IPS-20b (cell line): ENCODE measurements around the gene PIGH.

Experiments
- H3K27ac ChIP-seq: one replicate; pipeline ENCODE4 v1.5.1; 2013; ENCODE audit warnings: low read length
- H3K27me3 ChIP-seq: 2 replicates; pipeline ENCODE4 v1.6.1; 2013; ENCODE audit warnings: mild to moderate bottlenecking, low read length, inconsistent platforms; ENCODE audit not compliant: insufficient read depth
- H3K36me3 ChIP-seq: 2 replicates; pipeline ENCODE4 v1.6.1; 2013; ENCODE audit warnings: low read depth, mild to moderate bottlenecking, inconsistent platforms, low read length, moderate library complexity; ENCODE audit not compliant: insufficient read depth
- H3K4me1 ChIP-seq: 2 replicates; pipeline ENCODE4 v1.6.1; 2013; ENCODE audit warnings: mild to moderate bottlenecking, control low read depth, inconsistent platforms, low read length, moderate library complexity; ENCODE audit not compliant: insufficient read depth
- H3K4me3 ChIP-seq: 2 replicates; pipeline ENCODE4 v1.5.1; 2013; ENCODE audit warnings: mild to moderate bottlenecking, low read length, inconsistent platforms
- H3K9ac ChIP-seq: 2 replicates; pipeline ENCODE4 v1.6.1; 2013; ENCODE audit warnings: low read depth, mild to moderate bottlenecking, inconsistent platforms, low read length, moderate library complexity
- H3K9me3 ChIP-seq: 2 replicates; pipeline ENCODE4 v1.6.1; 2013; ENCODE audit warnings: mild to moderate bottlenecking, low read depth, low read length, inconsistent platforms; ENCODE audit not compliant: insufficient read depth

PIGH gene, protein sequence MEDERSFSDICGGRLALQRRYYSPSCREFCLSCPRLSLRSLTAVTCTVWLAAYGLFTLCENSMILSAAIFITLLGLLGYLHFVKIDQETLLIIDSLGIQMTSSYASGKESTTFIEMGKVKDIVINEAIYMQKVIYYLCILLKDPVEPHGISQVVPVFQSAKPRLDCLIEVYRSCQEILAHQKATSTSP

DNA sequence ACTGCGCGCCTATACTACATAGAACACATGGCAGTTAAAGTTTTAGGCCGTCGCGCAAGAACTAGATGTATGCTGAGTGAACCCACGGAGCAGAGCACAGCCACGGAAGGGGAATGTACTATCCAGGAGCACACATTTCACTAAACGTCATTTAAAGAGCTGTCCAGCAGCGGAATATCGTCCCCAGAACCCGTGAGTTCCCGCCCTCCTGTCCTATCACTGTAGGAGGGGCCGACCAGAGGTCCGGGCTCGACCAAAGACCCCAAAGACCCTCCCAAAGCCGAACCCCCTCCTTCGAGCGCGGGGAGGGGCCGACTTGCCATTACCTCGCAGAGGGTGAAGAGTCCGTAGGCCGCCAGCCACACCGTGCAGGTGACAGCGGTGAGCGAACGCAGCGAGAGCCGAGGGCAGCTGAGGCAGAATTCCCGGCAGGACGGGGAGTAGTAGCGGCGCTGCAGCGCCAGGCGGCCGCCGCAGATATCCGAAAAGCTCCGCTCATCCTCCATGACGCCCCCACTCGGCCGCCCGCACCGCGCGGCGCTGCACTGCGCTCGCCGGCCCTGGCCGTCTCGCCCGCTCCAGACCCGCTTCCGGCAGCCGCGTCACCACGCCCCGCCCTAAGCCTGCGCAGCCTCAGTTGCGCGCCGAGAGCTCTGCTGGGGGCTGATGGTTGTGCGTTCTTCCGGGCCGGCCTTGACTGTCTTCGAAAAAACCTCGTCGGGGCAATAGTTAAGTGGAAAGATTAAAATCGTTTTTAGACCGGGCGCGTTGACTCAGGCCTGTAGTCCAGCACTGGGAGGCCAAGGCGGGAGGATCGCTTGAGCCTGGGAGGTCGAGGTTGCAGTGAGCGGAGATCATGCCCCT is at the start of gene PIGH:
TSS of gene PIGH (minus strand) at position 571 of the 864 bp plus-strand sequence. CDS start at position 506, 65 bp downstream.
- no peak within 1 kb of the TSS for H3K27ac ChIP-seq

DNA sequence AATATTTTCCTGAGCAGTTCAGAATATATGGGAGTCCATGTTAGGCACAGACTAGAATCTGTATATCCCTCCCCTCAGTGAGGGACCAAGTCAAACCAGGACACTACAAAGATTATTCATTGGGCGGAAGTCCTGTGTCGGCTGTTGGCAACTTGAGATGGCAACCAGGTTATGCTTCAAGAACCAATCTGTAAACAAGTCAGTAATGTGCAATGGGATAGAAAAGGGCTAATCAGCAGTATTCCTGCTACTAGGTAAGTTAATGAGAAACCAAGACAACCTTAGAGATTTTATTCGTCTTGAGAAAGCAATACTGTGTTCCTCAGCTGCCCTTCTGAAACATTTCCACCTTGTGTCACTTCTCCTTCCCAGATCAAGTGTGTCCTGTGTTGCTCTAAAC is 46.1 kb upstream of the PIGH start:
- Histone ChIP-seq H3K27ac (no peak overlapping the region), H3K36me3 (peaks cover 71% of the 10 kb centered on the region), H3K4me3 (no peak overlapping the region), H3K4me1 (no peaks in the 10 kb centered on the region), H3K9ac (no peak overlapping the region), H3K9me3 (no peaks in the 10 kb centered on the region), H3K27me3 (no peaks in the 10 kb centered on the region)

More for the DNA sequence above, at the start of gene PIGH:
- no peaks in the 10 kb centered on the region for H3K9me3 ChIP-seq
- no peaks in the 10 kb centered on the region for H3K4me1 ChIP-seq
- peak within 1 kb of the TSS; percentile 84 for H3K4me3 ChIP-seq
- H3K27me3 ChIP-seq, result peaks cover 60% of the 10 kb centered on the region
- H3K36me3 ChIP-seq, result no peaks in the 10 kb centered on the region
- peak within 1 kb of the TSS; percentile 67; the same call in 1 of the 2 replicates for H3K9ac ChIP-seq

DNA sequence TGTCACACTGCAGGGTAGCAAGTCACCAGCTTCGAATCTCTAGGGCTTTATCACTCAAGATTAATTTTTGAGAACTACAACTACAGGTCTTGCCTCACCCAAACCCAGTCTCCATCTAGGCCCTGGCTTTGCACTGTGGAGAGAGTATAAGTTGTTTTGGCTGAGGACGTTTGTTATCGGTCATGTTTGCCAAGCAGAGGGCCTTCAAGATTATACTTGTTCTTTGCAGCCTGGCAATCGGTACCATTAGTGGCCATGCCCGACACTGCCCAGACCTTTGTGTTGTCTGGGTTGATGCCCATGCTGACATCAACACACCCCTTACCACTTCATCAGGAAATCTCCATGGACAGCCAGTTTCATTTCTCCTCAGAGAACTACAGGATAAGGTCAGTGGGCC is 45.3 kb upstream of the PIGH start:
- peaks cover 64% of the 10 kb centered on the region for H3K36me3 ChIP-seq
- no peak overlapping the region for H3K9ac ChIP-seq
- no peak overlapping the region for H3K27ac ChIP-seq
- no peaks in the 10 kb centered on the region for H3K4me1 ChIP-seq
- H3K9me3 ChIP-seq, result no peaks in the 10 kb centered on the region
- H3K27me3 ChIP-seq, result no peaks in the 10 kb centered on the region
- H3K4me3 ChIP-seq, result no peak overlapping the region

DNA sequence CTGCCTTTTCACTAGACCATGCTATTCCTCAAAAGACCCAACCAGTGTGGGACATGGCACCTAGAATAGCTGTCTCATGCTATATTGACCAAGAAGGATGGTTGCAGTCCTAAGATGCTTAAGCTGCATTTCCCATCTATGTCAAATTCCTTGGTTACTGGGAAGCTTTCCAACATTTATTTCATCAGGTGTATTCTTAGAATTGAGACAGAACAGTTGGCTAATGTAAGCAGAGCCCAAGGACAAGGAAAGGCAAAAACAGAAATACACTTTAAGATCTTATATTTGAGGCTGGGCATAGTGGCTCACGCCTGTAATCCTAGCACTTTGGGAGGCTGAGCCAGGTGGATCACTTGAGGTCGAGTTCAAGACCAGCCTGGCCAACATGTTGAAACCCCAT is 44.4 kb upstream of the PIGH start:
- peaks cover 54% of the 10 kb centered on the region for H3K36me3 ChIP-seq
- H3K9ac ChIP-seq, result no peak overlapping the region
- no peaks in the 10 kb centered on the region for H3K4me1 ChIP-seq
- no peak overlapping the region for H3K4me3 ChIP-seq
- H3K27me3 ChIP-seq, result no peaks in the 10 kb centered on the region
- no peak overlapping the region for H3K27ac ChIP-seq
- H3K9me3 ChIP-seq, result no peaks in the 10 kb centered on the region

DNA sequence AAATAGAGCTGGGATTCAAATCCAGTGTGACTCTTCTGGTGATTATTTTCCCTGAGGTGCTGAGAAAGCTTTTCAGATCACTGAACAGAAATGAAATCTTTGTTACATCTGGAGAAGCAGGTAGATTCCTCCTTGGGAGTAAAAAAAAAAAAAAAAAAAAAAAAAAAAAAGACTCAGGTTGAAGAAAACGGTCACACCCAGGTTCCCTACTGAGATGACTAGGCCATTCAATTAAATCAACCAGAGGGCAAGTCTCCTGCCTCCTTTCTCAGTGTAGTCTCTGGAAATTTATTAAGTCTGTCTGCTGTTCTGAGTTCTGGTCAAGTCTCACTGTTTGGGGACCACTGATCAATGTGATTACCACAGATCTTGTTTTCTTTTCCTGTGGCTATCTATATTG is 43.6 kb upstream of the PIGH start:
- Histone ChIP-seq H3K9me3 (no peaks in the 10 kb centered on the region), H3K9ac (no peak overlapping the region), H3K36me3 (peaks cover 47% of the 10 kb centered on the region), H3K4me1 (no peaks in the 10 kb centered on the region), H3K27ac (no peak overlapping the region), H3K4me3 (no peak overlapping the region), H3K27me3 (no peaks in the 10 kb centered on the region)

DNA sequence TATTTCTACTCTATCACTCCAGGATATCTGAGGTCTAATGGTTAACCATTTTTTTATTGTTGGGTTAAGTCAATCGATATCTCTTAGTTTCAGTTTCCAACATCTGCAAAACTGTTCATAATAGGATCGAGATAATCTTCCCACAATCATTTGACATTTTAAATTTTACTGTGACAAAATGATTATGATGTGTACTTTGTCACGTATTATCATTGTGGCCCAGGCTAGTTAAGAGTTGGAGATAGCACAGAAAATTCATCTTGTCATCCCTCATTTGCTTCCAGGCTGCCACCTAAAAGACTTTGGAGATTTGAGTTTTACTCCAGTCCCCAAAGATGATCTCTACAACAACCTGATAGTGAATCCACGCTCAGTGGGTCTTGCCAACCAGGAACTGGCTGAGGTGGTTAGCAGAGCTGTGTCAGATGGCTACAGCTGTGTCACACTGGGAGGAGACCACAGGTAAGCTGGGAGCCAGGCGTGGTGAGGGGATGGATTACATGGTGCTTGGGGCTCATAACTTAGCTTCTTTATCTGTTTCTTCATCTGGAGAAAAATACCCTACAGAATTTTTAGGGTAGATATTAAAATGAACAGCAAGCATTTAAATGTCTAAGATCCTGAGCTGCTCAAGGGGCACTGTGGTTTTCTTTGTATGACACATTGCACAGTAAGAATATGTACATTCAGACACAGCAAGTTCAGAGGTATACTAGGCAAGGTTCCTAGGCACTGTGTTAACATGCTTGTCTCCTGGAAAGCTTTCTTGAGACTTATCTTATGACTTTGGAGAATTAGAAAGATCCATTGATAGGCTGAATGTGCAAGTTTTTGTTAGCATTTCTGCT is 42.1 kb upstream of the PIGH start:
- Histone ChIP-seq H3K27ac (no peak overlapping the region), H3K9ac (no peak overlapping the region), H3K27me3 (no peaks in the 10 kb centered on the region)

DNA sequence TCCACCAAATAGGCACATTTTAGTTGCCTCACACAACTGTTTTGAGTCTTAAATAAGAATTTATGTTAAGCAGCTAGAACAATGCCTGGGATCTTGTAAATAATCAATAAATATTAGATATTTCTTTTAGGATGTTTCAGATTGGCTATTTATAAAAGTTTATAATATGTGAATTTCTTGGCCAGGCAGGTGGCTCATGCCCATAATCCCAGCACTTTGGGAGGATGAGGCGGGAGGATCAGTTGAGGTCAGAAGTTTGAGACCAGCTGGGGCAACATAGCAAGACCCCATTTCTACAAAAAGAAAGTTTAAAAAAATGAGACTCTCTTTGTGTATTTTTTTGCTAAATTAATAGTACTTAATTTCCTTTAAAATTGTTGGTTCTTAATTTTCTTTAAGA is 41.4 kb upstream of the PIGH start:
- Histone ChIP-seq H3K4me3 (no peak overlapping the region), H3K9me3 (no peaks in the 10 kb centered on the region), H3K27me3 (no peaks in the 10 kb centered on the region), H3K36me3 (peaks cover 25% of the 10 kb centered on the region), H3K4me1 (no peaks in the 10 kb centered on the region), H3K9ac (no peak overlapping the region), H3K27ac (no peak overlapping the region)

More for the DNA sequence above, 42.1 kb upstream of the PIGH start:
- Histone ChIP-seq H3K4me1 (no peaks in the 10 kb centered on the region), H3K36me3 (peaks cover 31% of the 10 kb centered on the region), H3K9me3 (no peaks in the 10 kb centered on the region), H3K4me3 (no peak overlapping the region)

DNA sequence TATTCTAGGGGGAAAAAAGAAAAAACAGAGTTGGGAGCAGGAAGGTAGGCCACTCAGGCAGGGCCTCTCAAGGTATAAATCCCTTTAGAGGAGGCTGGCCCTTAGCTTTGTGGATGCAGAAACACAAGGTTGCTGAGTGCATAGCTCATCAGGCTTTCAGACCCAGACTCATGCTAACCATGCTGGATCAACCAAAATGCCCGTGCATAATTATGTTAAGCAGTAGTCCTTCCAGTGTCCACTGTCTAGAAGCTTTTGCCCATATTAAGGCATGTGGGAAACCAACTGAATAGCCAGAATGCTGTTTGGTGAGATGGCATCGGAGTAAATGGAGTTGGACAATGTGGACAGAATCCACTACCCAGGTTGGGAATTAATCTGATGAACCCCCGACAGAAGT is 38.6 kb upstream of the PIGH start:
- H3K36me3 ChIP-seq, result peaks cover 9% of the 10 kb centered on the region
- H3K9ac ChIP-seq, result no peak overlapping the region
- H3K27ac ChIP-seq, result no peak overlapping the region
- no peaks in the 10 kb centered on the region for H3K27me3 ChIP-seq
- H3K4me3 ChIP-seq, result no peak overlapping the region
- H3K9me3 ChIP-seq, result no peaks in the 10 kb centered on the region
- H3K4me1 ChIP-seq, result no peaks in the 10 kb centered on the region

DNA sequence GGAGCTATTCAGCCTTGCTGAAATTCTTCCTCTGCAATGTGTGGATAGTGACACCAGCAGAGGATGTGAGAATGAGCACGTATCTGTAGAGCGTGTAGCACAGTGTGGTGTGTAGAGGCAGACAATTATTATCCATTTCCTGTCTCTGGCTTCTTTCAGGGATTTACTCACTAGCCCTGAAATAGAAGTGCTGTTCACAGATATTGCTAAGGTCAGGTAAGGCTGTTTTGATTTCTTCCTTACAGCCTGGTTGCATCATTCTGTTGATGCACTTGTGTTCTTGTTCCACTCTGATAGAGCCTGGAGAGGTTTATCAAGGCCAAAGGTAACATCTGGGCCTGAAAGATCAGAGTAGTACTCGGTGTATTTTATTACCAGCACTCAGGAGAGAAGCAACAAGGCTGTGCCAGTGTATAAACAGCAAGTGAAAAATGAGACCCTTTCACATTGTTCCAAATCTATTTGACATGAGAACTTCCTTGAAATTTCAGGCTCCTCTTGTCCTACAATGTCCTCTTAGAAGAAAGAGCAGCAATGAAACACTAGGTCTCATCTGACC is 36.4 kb upstream of the PIGH start:
- H3K9me3 ChIP-seq, result no peaks in the 10 kb centered on the region
- no peak overlapping the region for H3K4me3 ChIP-seq
- H3K9ac ChIP-seq, result no peak overlapping the region
- H3K27me3 ChIP-seq, result no peaks in the 10 kb centered on the region
- no peak overlapping the region for H3K27ac ChIP-seq
- H3K36me3 ChIP-seq, result peaks cover 4% of the 10 kb centered on the region; the same call in 1 of the 2 replicates
- no peaks in the 10 kb centered on the region for H3K4me1 ChIP-seq

DNA sequence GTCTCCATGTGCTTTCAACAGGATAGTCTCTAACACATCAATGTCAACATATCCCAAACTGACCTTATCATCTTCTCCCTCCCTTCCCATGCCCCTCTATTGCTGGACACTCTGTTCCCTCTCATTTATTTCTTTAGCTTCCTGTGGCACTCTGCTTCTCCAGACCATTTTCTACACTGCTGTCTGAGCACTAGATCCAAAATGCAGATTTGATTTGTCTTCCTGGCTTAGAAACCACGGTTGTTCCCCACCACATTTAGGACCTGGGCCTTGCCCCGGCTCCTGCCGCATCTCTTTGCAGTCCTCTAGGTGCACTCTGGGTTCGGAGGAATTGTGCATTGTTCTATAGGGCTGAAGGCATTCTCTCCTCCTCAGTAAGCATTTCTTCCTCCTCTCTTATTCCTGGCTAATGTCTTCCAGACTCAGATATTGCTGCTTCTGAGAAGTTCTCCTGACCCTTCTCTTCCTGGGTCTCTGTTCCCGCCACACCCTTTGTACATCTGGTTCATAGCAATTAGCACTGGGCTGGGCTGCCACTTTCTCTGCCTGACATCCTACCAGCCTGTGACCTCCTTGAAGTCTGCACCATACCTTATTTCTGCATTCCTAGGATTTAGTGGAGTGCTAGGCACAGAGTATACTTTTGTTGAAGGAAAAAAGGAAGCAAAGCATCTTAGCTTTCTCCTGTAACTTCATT is 33.5 kb upstream of the PIGH start:
- Histone ChIP-seq H3K27ac (no peak overlapping the region), H3K4me1 (no peaks in the 10 kb centered on the region), H3K4me3 (no peak overlapping the region), H3K9me3 (no peaks in the 10 kb centered on the region), H3K36me3 (peaks cover 4% of the 10 kb centered on the region; the same call in 1 of the 2 replicates), H3K27me3 (no peaks in the 10 kb centered on the region), H3K9ac (no peak overlapping the region)

DNA sequence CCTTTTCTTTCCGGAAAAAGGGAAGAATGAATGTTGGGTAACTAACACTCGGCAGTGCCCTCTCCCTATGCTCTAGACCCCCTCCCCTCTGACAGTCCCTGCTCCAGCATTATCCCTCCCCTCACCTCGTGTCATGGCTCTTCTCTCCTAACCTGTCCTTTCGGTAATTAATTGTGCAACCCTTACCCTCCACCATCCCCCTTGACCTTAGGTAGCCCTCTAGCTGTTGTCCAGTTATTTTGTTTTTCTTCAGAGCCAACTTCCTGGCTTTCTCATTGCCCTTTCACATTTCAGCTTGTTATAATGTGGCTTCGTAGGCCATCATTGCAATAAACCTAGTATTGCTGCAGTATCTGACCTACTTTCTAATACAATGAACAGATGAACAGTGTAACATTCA is 30.9 kb upstream of the PIGH start:
- no peaks in the 10 kb centered on the region for H3K9me3 ChIP-seq
- no peak overlapping the region for H3K27ac ChIP-seq
- no peak overlapping the region for H3K9ac ChIP-seq
- no peaks in the 10 kb centered on the region for H3K4me1 ChIP-seq
- peaks cover 4% of the 10 kb centered on the region; the same call in 1 of the 2 replicates for H3K36me3 ChIP-seq
- H3K27me3 ChIP-seq, result no peaks in the 10 kb centered on the region
- H3K4me3 ChIP-seq, result no peak overlapping the region
